OCI-LY7 (cell line): Measurements from ENCODE around the gene SRGAP2.
"Not testable (repeated sequence)": the region's sequence is repeated elsewhere in the genome, so short reads cannot be mapped to it uniquely, and the experiment has no call there.

Experiments
- EZH2phosphoT487 ChIP-seq: fragments of 200-600 bp; sonication (generic); IDR thresholded peaks from 2 replicates; pipeline ENCODE4 v1.6.1; 2018; ENCODE audit warnings: low read depth, borderline replicate concordance, mild to moderate bottlenecking, mixed run types, antibody characterized with exemption, low read length, moderate library complexity, mixed read lengths
- TF ChIP-seq, protein P1 (sequence below): fragments of 200-600 bp; sonication (generic); conservative IDR thresholded peaks from 2 replicates; pipeline ENCODE4 v1.5.1; 2014; ENCODE audit warnings: mild to moderate bottlenecking, antibody characterized with exemption, low read length, moderate library complexity, mixed read lengths

GRCh38 chr1:206229286-206229685, 25.9 kb downstream of the SRGAP2 start:
- TF ChIP-seq, protein P1, sequence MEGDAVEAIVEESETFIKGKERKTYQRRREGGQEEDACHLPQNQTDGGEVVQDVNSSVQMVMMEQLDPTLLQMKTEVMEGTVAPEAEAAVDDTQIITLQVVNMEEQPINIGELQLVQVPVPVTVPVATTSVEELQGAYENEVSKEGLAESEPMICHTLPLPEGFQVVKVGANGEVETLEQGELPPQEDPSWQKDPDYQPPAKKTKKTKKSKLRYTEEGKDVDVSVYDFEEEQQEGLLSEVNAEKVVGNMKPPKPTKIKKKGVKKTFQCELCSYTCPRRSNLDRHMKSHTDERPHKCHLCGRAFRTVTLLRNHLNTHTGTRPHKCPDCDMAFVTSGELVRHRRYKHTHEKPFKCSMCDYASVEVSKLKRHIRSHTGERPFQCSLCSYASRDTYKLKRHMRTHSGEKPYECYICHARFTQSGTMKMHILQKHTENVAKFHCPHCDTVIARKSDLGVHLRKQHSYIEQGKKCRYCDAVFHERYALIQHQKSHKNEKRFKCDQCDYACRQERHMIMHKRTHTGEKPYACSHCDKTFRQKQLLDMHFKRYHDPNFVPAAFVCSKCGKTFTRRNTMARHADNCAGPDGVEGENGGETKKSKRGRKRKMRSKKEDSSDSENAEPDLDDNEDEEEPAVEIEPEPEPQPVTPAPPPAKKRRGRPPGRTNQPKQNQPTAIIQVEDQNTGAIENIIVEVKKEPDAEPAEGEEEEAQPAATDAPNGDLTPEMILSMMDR = not testable (repeated sequence)
- not testable (repeated sequence) for TF ChIP-seq EZH2phosphoT487
